IPS-20b (cell line): Measurements from ENCODE around the gene AHNAK2.
A peak's percentile ranks its signal among the peaks of the same experiment; 100 is the strongest.

ENCODE experiments used
- H3K27ac ChIP-seq: one replicate; pipeline ENCODE4 v1.5.1; 2013; ENCODE audit warnings: low read length
- H3K27me3 ChIP-seq: 2 replicates; pipeline ENCODE4 v1.6.1; 2013; ENCODE audit warnings: mild to moderate bottlenecking, low read length, inconsistent platforms; ENCODE audit not compliant: insufficient read depth
- H3K36me3 ChIP-seq: 2 replicates; pipeline ENCODE4 v1.6.1; 2013; ENCODE audit warnings: low read depth, mild to moderate bottlenecking, inconsistent platforms, low read length, moderate library complexity; ENCODE audit not compliant: insufficient read depth
- H3K4me1 ChIP-seq: 2 replicates; pipeline ENCODE4 v1.6.1; 2013; ENCODE audit warnings: mild to moderate bottlenecking, control low read depth, inconsistent platforms, low read length, moderate library complexity; ENCODE audit not compliant: insufficient read depth
- H3K4me3 ChIP-seq: 2 replicates; pipeline ENCODE4 v1.5.1; 2013; ENCODE audit warnings: mild to moderate bottlenecking, low read length, inconsistent platforms
- H3K9ac ChIP-seq: 2 replicates; pipeline ENCODE4 v1.6.1; 2013; ENCODE audit warnings: low read depth, mild to moderate bottlenecking, inconsistent platforms, low read length, moderate library complexity
- H3K9me3 ChIP-seq: 2 replicates; pipeline ENCODE4 v1.6.1; 2013; ENCODE audit warnings: mild to moderate bottlenecking, low read depth, low read length, inconsistent platforms; ENCODE audit not compliant: insufficient read depth

Gene AHNAK2

DNA sequence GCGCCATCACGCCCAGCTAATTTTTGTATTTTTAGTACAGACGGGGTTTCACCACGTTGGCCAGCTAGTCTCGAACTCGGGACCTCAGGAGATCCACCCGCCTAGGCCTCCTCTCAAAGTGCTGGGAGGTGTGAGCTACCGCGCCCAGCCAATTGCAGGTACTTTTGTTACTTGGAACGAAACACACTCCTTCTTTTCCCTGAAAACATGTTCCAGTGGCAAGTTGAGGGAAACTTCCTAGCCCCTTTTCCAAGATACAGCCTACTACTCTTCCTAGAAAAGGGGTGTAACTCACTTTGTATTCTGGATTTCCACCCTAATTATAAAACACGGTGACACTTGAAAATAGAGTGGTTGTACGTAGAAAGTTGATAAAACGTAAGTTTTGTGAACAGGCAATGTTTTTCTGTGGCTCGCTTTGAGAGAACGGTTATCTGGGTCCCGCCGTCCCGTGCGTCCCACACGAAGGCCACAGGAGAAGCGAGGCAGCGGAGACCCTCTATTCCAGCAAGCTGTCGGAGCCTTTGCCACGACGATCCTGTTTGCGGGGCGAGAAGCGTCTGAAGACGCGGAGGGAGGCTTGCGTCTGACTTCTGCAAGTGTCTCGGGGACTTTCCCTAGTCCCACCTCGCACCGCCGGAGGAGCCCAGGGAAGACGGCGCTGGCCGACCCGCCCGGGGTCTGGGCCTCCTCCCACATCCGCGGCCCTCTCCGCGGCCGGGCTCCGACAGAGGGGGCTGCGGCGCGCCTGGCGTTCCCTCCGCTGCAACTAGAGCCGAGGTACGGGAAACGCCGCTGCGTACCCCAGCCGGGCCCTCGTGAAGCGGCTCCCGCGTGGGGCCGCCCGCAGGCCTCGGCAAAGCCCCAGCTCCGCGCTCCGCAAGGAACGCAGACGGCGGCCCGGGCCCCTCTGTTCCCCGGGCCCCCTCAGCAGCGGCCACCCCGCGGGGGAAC, 42.0 kb upstream of the AHNAK2 start:
- H3K9ac ChIP-seq = peak overlapping the region; percentile 89
- H3K4me1 ChIP-seq = peaks cover 29% of the 10 kb centered on the region
- H3K27ac ChIP-seq = peak overlapping the region; percentile 46
- H3K36me3 ChIP-seq = peaks cover 20% of the 10 kb centered on the region
- H3K9me3 ChIP-seq = no peaks in the 10 kb centered on the region
- no peaks in the 10 kb centered on the region for H3K27me3 ChIP-seq
- H3K4me3 ChIP-seq = peak overlapping the region; percentile 89

DNA sequence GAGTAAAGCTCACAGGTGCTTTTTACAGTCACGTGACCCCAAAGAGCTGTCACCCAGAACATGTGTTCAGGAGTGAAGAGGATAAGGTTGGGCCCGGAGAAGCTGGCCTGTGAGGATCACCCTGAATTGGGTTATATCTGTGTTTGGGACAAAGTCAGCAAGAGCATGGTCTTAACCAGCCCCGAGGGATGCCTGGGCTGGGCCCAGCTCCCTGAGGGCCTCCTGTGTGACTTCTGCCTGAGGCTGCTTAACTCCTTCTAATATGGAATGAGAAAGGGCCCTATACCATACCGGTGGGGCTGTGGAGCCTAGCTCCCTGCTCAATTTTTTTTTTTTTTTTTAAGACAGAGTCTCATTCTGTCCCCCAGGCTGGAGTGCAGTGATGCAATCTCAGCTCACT, 40.2 kb upstream of the AHNAK2 start:
- Histone ChIP-seq H3K27me3 (no peaks in the 10 kb centered on the region), H3K9me3 (no peaks in the 10 kb centered on the region), H3K27ac (no peak overlapping the region), H3K36me3 (peaks cover 20% of the 10 kb centered on the region), H3K4me3 (0 out of 2 replicates have a peak overlapping the region, but pooled peaks have one; percentile 9), H3K4me1 (peaks cover 34% of the 10 kb centered on the region), H3K9ac (no peak overlapping the region)

DNA sequence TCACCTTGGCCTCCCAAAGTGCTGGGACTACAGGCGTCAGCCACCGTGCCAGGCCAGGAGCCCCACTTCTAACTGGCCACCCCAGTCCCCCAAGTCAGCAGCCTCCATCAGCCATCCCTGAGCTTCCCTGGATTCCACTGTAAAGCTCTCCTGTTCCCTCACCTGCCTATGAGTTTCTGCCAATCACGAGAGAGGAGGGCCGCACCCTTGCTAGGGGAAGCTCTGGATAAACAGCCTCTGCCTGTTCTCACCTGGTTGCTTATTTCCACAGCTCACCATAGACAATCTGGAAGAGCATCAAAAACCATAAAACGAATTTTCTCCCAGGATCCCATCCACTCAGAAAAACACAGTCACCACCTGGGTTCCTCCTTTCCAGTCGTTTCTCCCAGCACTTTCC, 37.7 kb upstream of the AHNAK2 start:
- H3K27ac ChIP-seq = no peak overlapping the region
- no peak overlapping the region for H3K9ac ChIP-seq
- no peak overlapping the region for H3K4me3 ChIP-seq
- peaks cover 29% of the 10 kb centered on the region for H3K4me1 ChIP-seq
- H3K36me3 ChIP-seq = peaks cover 32% of the 10 kb centered on the region
- no peaks in the 10 kb centered on the region for H3K27me3 ChIP-seq
- H3K9me3 ChIP-seq = no peaks in the 10 kb centered on the region

DNA sequence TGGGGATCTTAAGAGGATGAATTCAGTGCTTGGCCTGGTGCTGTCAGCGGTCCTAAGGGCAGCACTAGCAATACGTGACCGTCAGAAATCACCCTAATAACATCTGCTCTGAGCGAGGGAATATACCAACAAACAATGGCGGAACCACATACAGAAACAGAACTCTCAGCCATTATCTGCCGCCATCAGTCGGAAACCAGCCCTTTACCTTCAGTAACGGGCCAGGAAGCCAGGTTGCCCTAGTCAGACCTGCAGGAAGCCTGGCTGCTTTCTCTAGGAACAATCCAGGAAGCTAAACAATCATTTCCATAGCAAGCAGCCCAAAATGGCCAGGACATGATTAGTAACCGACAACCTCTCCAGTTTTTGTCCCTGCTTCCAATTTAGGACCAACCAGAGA, 37.1 kb upstream of the AHNAK2 start:
- Histone ChIP-seq H3K4me1 (peaks cover 29% of the 10 kb centered on the region), H3K27me3 (no peaks in the 10 kb centered on the region), H3K9ac (no peak overlapping the region), H3K27ac (no peak overlapping the region), H3K36me3 (peaks cover 39% of the 10 kb centered on the region), H3K9me3 (no peaks in the 10 kb centered on the region), H3K4me3 (peak overlapping the region; percentile 32; the same call in 1 of the 2 replicates)

DNA sequence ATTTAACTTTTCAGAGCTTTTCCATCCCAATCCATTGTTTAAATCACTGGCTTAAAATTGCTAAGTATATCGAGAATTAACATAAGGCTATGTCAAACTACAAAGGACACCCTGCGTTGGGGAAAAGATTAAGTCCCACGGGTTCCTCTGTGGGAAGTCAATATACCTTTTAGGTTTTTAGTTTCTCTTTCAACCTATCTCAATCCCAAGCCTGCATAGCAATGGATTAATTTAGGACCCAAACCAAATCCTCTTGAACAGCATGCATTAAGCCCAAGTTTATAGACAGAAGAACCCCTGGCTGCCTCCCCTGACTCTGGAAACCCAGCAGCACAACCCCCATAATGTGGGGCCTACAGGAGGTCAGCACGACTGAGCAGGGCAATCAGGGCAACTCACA, 36.5 kb upstream of the AHNAK2 start:
- H3K9me3 ChIP-seq = no peaks in the 10 kb centered on the region
- peak overlapping the region; percentile 32; the same call in 1 of the 2 replicates for H3K4me3 ChIP-seq
- H3K9ac ChIP-seq = no peak overlapping the region
- no peak overlapping the region for H3K27ac ChIP-seq
- H3K27me3 ChIP-seq = no peaks in the 10 kb centered on the region
- peaks cover 29% of the 10 kb centered on the region for H3K4me1 ChIP-seq
- H3K36me3 ChIP-seq = peaks cover 45% of the 10 kb centered on the region

DNA sequence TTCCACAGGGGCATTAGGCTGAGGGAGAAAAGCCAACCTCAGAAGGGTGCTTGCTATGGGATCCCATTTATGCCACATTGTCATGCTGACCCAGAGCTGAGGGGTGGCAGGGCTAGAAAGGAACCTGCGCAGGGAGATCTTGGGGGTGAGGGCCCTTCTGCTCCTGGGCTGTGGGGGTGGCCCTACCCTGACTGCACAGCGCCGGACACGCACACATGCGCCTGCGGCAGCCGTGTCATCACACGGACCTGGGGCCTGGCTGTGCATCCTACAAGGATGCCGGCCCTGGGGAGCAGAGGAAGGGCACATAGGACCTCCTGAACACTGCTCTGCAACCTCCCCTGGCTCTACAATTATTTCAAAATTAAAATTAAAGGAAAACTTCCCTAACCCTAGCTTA, 35.9 kb upstream of the AHNAK2 start:
- Histone ChIP-seq H3K9me3 (no peaks in the 10 kb centered on the region), H3K4me3 (no peak overlapping the region), H3K27ac (no peak overlapping the region), H3K36me3 (peaks cover 51% of the 10 kb centered on the region), H3K27me3 (no peaks in the 10 kb centered on the region), H3K9ac (no peak overlapping the region), H3K4me1 (peaks cover 24% of the 10 kb centered on the region)

DNA sequence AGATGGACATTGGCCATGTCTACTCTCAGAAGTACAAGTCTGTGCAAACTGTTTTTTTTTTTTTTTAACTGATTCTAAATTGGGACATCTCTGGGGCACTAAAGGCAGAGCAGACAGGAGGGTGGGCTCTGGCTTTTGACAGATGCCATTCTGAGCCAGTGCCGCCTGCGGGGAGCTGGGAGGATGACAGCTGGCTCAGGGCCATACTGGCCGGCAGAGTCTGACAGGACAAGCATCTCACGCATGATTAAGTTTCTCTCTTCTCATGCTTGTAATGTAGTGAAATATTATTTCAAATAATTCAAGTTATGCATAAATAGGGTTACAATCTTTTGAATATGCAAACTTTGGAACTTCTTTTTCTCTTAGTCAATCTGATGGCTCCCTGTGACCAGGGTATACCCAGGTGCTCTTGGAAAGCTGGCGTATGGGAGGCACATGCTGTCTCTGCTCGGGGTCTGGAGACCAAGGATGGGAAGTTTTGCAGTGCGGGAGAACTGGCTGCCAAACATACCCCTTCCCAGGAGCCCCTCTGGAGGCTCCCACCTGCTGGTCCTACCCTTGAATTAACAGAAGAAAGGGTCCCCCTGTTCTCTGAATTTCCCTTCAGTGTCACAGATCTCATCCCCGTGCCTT, 35.1 kb upstream of the AHNAK2 start:
- peaks cover 54% of the 10 kb centered on the region for H3K36me3 ChIP-seq
- no peak overlapping the region for H3K9ac ChIP-seq
- H3K27me3 ChIP-seq = no peaks in the 10 kb centered on the region
- peaks cover 22% of the 10 kb centered on the region for H3K4me1 ChIP-seq
- H3K4me3 ChIP-seq = no peak overlapping the region
- H3K27ac ChIP-seq = no peak overlapping the region
- H3K9me3 ChIP-seq = no peaks in the 10 kb centered on the region

DNA sequence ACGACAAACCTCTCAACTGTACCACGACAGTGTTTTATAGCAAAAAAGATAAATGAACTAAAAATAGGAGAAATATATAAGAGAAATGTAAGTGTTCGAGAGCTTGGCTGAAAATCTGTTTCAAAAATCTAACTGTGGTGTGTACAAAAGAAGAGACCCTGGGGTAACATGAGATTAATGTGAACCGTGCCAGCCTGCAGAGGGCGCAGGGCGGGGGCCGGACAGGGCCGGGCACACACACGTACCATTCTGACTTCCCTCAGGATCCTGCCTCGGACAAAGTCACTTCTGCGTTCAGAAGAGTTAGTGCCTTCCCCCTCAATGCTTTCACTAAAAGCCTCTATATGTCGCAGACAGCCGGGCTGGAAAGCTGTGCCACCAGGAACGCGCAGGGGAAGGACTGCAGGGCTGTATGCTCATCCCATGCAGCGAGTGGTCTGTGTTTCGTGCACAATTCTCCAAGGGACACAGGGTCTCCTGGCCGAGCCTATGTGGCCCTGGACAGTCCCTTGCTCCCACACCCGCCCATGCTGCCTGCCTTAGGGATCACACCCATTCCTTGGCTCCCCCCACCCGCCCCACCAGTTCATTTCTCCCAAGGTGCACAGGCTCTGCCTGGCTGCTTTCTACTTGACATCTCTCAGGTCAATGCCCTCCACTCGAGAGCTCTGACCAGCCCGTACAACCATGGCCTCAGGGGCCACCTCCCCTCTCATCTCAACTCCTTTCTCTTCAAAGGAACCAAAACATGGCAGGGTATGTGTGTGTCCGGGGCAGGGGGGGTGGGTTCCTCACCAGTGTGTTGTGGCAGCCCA, 34.2 kb upstream of the AHNAK2 start:
- no peak overlapping the region for H3K9ac ChIP-seq
- H3K36me3 ChIP-seq = peaks cover 53% of the 10 kb centered on the region

DNA sequence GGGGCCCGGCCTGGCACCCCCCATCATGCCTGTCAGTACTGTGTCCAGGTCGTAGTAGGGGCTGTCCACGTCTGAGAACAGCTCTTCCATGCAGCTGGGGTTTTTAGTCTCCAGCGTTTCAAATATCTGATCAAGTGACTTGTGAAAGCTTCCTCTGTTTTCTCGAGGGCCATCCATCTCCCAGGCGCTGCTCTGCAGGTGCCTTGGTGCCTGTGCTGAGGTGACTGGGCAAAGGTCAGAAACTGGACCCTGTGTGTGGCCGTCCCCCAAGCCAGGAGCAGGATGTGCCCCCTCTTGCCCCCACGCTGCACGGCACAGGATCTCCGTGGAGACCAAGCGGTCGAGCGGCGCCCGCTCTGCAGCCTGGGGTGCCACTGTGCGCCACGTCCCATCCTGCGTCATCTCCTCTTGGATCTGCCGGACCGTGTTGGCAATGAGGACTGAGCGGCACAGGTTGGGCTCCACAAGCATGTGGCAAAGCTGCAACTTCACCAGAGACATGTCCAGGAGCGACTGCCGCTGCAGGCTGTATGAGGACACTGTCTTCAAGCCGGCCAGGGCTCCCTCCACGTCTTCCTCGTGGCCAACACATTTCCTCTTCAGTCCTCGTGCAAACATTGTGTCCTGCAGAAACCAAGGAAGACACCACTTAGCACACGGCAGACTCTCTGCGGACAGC, 33.3 kb upstream of the AHNAK2 start:
- Histone ChIP-seq H3K9ac (no peak overlapping the region), H3K27me3 (no peaks in the 10 kb centered on the region), H3K4me1 (peaks cover 13% of the 10 kb centered on the region), H3K36me3 (peaks cover 53% of the 10 kb centered on the region), H3K27ac (no peak overlapping the region), H3K9me3 (no peaks in the 10 kb centered on the region), H3K4me3 (no peak overlapping the region)

More for the DNA sequence above, 34.2 kb upstream of the AHNAK2 start:
- Histone ChIP-seq H3K4me3 (no peak overlapping the region), H3K9me3 (no peaks in the 10 kb centered on the region), H3K27me3 (no peaks in the 10 kb centered on the region), H3K27ac (no peak overlapping the region), H3K4me1 (peaks cover 18% of the 10 kb centered on the region)

DNA sequence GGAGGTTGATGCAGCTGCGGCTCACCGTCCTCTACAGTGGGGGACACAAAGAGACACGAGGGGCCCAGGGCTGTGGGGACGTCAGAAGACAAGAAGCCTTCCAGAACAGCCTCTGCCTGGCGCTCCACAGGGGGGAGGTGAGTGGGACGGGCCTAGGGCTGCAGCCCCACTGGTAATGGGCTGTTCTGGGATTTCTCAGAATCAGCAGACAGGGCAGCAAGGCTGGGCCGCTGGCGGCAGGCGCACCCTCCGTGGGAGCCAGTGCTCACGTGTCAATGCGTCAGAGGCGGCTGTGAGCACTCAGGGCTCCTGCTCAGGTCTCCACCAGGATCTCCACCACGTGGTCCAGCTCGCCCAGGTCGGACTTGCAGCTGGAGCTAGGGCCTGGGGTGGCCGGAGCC, 32.7 kb upstream of the AHNAK2 start:
- Histone ChIP-seq H3K4me3 (no peak overlapping the region), H3K36me3 (peaks cover 48% of the 10 kb centered on the region), H3K27ac (no peak overlapping the region), H3K9ac (no peak overlapping the region), H3K27me3 (no peaks in the 10 kb centered on the region), H3K9me3 (no peaks in the 10 kb centered on the region), H3K4me1 (peaks cover 10% of the 10 kb centered on the region; the same call in 1 of the 2 replicates)

DNA sequence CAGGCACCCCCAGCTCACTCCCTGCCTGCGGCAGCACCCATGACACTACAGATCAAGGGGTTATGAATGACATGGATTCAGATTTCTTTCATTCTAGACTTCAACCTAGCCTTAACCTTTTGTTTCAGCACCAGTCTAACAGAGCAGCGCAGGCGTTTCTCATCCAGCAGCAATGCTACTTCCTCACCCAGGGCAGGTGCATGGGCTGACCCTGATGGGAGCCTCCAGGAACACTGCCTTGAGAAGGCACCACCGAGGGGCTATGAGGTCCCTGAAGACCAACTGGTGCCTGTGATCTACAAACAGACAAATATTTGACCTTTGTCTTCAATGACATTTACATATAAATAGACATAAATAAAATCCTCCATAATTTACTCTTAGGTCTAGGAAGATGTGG, 31.9 kb upstream of the AHNAK2 start:
- Histone ChIP-seq H3K27me3 (no peaks in the 10 kb centered on the region), H3K4me3 (no peak overlapping the region), H3K36me3 (peaks cover 46% of the 10 kb centered on the region), H3K9me3 (no peaks in the 10 kb centered on the region), H3K9ac (no peak overlapping the region), H3K27ac (no peak overlapping the region), H3K4me1 (peaks cover 5% of the 10 kb centered on the region; the same call in 1 of the 2 replicates)
